Astrocyte (in vitro differentiated cells and primary cell): Measurements from ENCODE around the gene BMPR2. TPM values are rescaled to one million over a fixed set of nuclear protein-coding genes. Genes with fewer than 3 reads are reported as not detected.

Source experiments
- DNase-seq: peaks from one replicate; pipeline ENCODE4 v3.0.0-alpha.2; 2010; ENCODE audit warnings: low read depth
- FAIRE-seq: peaks from 2 replicates; lab custom pipeline; 2011; peaks lifted over from hg19 to GRCh38; lab: Jason Lieb, UNC
- H2AFZ ChIP-seq: 2 replicates; pipeline ENCODE4 v1.6.0; 2012; ENCODE audit warnings: low read depth, low read length, inconsistent platforms
- H3K27ac ChIP-seq: 2 replicates; pipeline ENCODE4 v1.5.1; 2011; ENCODE audit warnings: low read depth, low read length, inconsistent platforms
- H3K27me3 ChIP-seq: 2 replicates; pipeline ENCODE4 v1.6.0; 2011; ENCODE audit warnings: low read length, inconsistent platforms; ENCODE audit not compliant: insufficient read depth
- H3K36me3 ChIP-seq: 2 replicates; pipeline ENCODE4 v1.5.1; 2011; ENCODE audit warnings: low read length, inconsistent platforms; ENCODE audit not compliant: insufficient read depth
- H3K4me1 ChIP-seq: 2 replicates; pipeline ENCODE4 v1.5.1; 2011; ENCODE audit warnings: low read length, inconsistent platforms; ENCODE audit not compliant: insufficient read depth
- H3K4me2 ChIP-seq: 2 replicates; pipeline ENCODE4 v1.6.0; 2012; ENCODE audit warnings: low read length, inconsistent platforms
- H3K4me3 ChIP-seq: 2 replicates; pipeline ENCODE4 v1.5.1; 2011; ENCODE audit warnings: low read depth, mild to moderate bottlenecking, low read length, inconsistent platforms; ENCODE audit not compliant: insufficient read depth
- H3K79me2 ChIP-seq: 2 replicates; pipeline ENCODE4 v1.6.0; 2012; ENCODE audit warnings: mild to moderate bottlenecking, low read length, inconsistent platforms; ENCODE audit not compliant: insufficient read depth
- H3K9ac ChIP-seq: 2 replicates; pipeline ENCODE4 v1.6.0; 2012; ENCODE audit warnings: mild to moderate bottlenecking, low read length, inconsistent platforms
- H3K9me3 ChIP-seq: 2 replicates; pipeline ENCODE4 v1.5.1; 2012; ENCODE audit warnings: low read depth, mild to moderate bottlenecking, low read length, inconsistent platforms; ENCODE audit not compliant: insufficient read depth
- H4K20me1 ChIP-seq: 2 replicates; pipeline ENCODE4 v1.6.0; 2012; ENCODE audit warnings: low read length, inconsistent platforms; ENCODE audit not compliant: insufficient read depth
- H3K27ac Mint-ChIP-seq: one replicate; pipeline ENCODE4 v1.8.0; 2021; ENCODE audit warnings: mild to moderate bottlenecking, mixed read lengths; ENCODE audit not compliant: unreplicated experiment
- H3K27me3 Mint-ChIP-seq: one replicate; pipeline ENCODE4 v1.8.0; 2021; ENCODE audit warnings: low read depth, mixed read lengths; ENCODE audit not compliant: unreplicated experiment
- H3K36me3 Mint-ChIP-seq: one replicate; pipeline ENCODE4 v1.8.0; 2021; ENCODE audit warnings: low read depth, mixed read lengths; ENCODE audit not compliant: unreplicated experiment
- H3K4me1 Mint-ChIP-seq: one replicate; pipeline ENCODE4 v1.8.0; 2021; ENCODE audit warnings: low read depth, mixed read lengths; ENCODE audit not compliant: unreplicated experiment
- H3K4me3 Mint-ChIP-seq: one replicate; pipeline ENCODE4 v1.8.0; 2021; ENCODE audit warnings: mild to moderate bottlenecking, moderate library complexity, mixed read lengths; ENCODE audit not compliant: unreplicated experiment
- H3K9me3 Mint-ChIP-seq: one replicate; pipeline ENCODE4 v1.8.0; 2021; ENCODE audit warnings: mild to moderate bottlenecking, mixed read lengths; ENCODE audit not compliant: unreplicated experiment
- CTCF ChIP-seq: IDR thresholded peaks from 2 replicates; pipeline ENCODE4 v1.5.1; 2011; ENCODE audit warnings: low read depth, mild to moderate bottlenecking, inconsistent platforms, low read length, moderate library complexity; ENCODE audit not compliant: insufficient read depth
- EZH2 ChIP-seq: IDR thresholded peaks from 2 replicates; pipeline ENCODE4 v1.6.1; 2012; ENCODE audit warnings: mild to moderate bottlenecking, low read length, inconsistent platforms; ENCODE audit not compliant: insufficient read depth
- total RNA-seq: library from RNA; stranded (reverse); gene quantifications from 2 replicates; pipeline ENCODE4 v1.2.1, GENCODE V29; 2021

The BMPR2 gene
- total RNA-seq, 1 donor from 2014 or later: 93.1 TPM

GRCh38 chr2:202452744-202453143 lies 76.6 kb downstream of the BMPR2 start:
- Mint-ChIP-seq H3K27ac (no peak overlapping the region), H3K4me3 (no peak overlapping the region), H3K9me3 (no peaks in the 10 kb centered on the region), H3K36me3 (peaks cover 10% of the 10 kb centered on the region), H3K27me3 (no peaks in the 10 kb centered on the region), H3K4me1 (peaks cover 2% of the 10 kb centered on the region)
- H2AFZ ChIP-seq: no peak overlapping the region
- H3K4me3 ChIP-seq: no peak overlapping the region
- H3K9me3 ChIP-seq: no peaks in the 10 kb centered on the region
- H3K4me2 ChIP-seq: no peak overlapping the region
- peaks cover 78% of the 10 kb centered on the region for H3K79me2 ChIP-seq
- H3K36me3 ChIP-seq: no peaks in the 10 kb centered on the region
- DNase-seq: no peak
- no peak for FAIRE-seq
- H3K27me3 ChIP-seq: no peaks in the 10 kb centered on the region
- no peak overlapping the region for H3K9ac ChIP-seq
- H4K20me1 ChIP-seq: peaks cover 73% of the 10 kb centered on the region
- no peak for TF ChIP-seq CTCF
- no peak for TF ChIP-seq EZH2
- no peaks in the 10 kb centered on the region for H3K4me1 ChIP-seq
- no peak overlapping the region for H3K27ac ChIP-seq

DNA sequence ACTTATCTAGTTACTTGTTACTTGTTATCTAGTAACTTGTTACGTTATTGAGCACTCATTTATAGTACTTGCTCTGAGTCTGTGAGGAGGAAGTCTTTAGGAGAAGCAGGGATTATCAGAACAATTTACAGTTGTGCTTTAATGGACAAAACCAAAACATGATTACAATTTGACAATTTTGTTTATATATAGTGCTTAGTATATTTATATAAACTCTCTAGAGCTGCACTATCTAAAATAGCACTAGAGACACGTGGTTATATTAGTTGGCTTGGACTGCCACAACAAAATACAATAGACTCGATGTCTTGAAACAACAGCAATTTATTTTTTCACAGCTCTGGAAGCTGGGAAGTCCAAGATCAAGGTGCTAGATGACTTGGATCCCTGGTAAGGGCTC lies 78.4 kb downstream of the BMPR2 start:
- FAIRE-seq: no peak
- H3K27ac ChIP-seq: no peak overlapping the region
- H3K9me3 ChIP-seq: no peaks in the 10 kb centered on the region
- no peak overlapping the region for H3K9ac ChIP-seq
- Mint-ChIP-seq H3K9me3 (no peaks in the 10 kb centered on the region), H3K27ac (no peak overlapping the region), H3K27me3 (no peaks in the 10 kb centered on the region), H3K36me3 (peaks cover 11% of the 10 kb centered on the region), H3K4me1 (peaks cover 4% of the 10 kb centered on the region), H3K4me3 (no peak overlapping the region)
- no peaks in the 10 kb centered on the region for H3K36me3 ChIP-seq
- peaks cover 75% of the 10 kb centered on the region for H4K20me1 ChIP-seq
- no peak overlapping the region for H2AFZ ChIP-seq
- H3K79me2 ChIP-seq: peaks cover 74% of the 10 kb centered on the region
- H3K27me3 ChIP-seq: no peaks in the 10 kb centered on the region
- DNase-seq: no peak
- no peak overlapping the region for H3K4me2 ChIP-seq
- TF ChIP-seq EZH2 (no peak), CTCF (no peak)
- H3K4me1 ChIP-seq: no peaks in the 10 kb centered on the region
- H3K4me3 ChIP-seq: no peak overlapping the region

DNA sequence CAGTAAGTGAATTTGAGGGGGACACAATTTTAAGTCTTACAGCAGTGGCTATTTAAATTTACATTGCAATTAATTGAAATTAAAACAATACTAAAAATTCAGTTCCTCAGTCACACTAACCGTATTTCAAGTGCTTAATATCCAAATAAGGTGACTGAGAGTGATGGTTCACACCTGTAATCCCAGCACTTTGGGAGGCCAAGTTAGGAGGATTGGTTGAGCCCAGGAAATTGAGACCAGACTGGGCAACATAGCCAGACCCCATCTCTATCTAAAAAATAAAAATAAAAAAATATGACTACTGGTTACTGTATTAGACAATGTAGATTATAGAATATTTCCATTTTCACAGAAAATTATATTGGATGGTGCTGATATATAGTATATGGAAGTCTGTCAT lies 79.0 kb downstream of the BMPR2 start:
- Histone ChIP-seq H3K27ac (no peak overlapping the region), H4K20me1 (peaks cover 75% of the 10 kb centered on the region), H3K9ac (no peak overlapping the region), H3K36me3 (no peaks in the 10 kb centered on the region), H3K4me3 (no peak overlapping the region), H3K9me3 (no peaks in the 10 kb centered on the region), H3K27me3 (no peaks in the 10 kb centered on the region), H3K4me2 (no peak overlapping the region), H3K4me1 (no peaks in the 10 kb centered on the region), H2AFZ (no peak overlapping the region), H3K79me2 (peaks cover 74% of the 10 kb centered on the region)
- H3K4me1 Mint-ChIP-seq: peaks cover 4% of the 10 kb centered on the region
- peaks cover 16% of the 10 kb centered on the region for H3K36me3 Mint-ChIP-seq
- FAIRE-seq: no peak
- no peak overlapping the region for H3K4me3 Mint-ChIP-seq
- H3K27ac Mint-ChIP-seq: no peak overlapping the region
- TF ChIP-seq CTCF (no peak), EZH2 (no peak)
- H3K27me3 Mint-ChIP-seq: no peaks in the 10 kb centered on the region
- no peak for DNase-seq
- H3K9me3 Mint-ChIP-seq: no peaks in the 10 kb centered on the region
